ENCODE data around the gene DNAJC7.

DNAJC7 gene

DNA sequence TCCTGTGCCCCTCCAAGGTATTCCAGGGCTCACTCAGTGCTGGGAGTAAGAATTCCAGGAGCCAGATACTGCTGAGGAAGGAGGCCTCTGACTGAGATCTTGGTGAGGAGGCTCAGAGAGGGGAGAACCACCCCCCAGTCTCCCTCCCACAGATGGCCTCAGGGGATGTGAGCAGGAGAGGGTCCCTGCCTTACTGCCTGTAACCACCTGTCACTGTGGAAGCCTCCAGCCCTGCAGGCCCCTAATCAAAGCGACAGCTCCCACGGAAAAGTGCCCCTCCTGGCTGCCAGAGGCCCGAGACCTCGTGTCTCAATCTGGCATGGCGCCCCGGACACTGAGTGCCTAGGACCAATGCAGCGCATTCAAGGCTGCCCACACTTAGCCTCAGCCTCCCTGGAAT, 40.8 kb upstream of the DNAJC7 start:
- H3K4me3 ChIP-seq (replicated peaks; ENCODE audit: insufficient read depth, low read length), result no peak overlapping the region
- DNase-seq (ENCODE audit: low read depth in 1 of 2, low spot score in 1 of 2), result no peak
- TF ChIP-seq, protein P1, sequence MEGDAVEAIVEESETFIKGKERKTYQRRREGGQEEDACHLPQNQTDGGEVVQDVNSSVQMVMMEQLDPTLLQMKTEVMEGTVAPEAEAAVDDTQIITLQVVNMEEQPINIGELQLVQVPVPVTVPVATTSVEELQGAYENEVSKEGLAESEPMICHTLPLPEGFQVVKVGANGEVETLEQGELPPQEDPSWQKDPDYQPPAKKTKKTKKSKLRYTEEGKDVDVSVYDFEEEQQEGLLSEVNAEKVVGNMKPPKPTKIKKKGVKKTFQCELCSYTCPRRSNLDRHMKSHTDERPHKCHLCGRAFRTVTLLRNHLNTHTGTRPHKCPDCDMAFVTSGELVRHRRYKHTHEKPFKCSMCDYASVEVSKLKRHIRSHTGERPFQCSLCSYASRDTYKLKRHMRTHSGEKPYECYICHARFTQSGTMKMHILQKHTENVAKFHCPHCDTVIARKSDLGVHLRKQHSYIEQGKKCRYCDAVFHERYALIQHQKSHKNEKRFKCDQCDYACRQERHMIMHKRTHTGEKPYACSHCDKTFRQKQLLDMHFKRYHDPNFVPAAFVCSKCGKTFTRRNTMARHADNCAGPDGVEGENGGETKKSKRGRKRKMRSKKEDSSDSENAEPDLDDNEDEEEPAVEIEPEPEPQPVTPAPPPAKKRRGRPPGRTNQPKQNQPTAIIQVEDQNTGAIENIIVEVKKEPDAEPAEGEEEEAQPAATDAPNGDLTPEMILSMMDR (IDR thresholded peaks at IDR 0.05; ENCODE audit: insufficient read depth, low read length), result no peak
- TF ChIP-seq GABPA (IDR thresholded peaks at IDR 0.05; ENCODE audit: low read depth) (no peak), SPI1 (IDR thresholded peaks at IDR 0.05; ENCODE audit: borderline replicate concordance, low read depth) (no peak), POLR2AphosphoS5 (IDR thresholded peaks at IDR 0.05; ENCODE audit: low read depth) (no peak), REST (IDR thresholded peaks at IDR 0.05; ENCODE audit: insufficient replicate concordance, low read depth) (no peak)
- peaks cover 8% of the 10 kb centered on the region for H3K27me3 ChIP-seq (ENCODE audit: insufficient read depth, poor library complexity, severe bottlenecking)
- H3K27ac ChIP-seq (replicated peaks), result no peak overlapping the region

DNA sequence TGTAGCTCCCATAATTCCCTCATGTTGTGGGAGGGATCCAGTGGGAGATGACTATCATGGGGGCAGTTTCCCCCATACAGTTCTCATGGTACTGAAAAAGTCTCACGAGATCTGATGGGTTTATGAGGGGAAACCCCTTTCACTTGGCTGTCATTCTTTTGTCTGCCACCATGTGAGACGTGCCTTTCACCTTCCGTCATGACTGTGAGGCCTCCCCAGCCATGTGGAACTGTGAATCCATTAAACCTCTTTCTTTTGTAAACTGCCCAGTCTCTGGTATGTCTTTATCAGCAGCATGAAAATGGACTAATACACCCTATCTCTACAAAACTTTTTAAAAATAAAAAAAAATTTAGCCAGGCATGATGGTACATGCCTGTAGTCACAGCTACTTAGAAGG, 39.4 kb upstream of the DNAJC7 start:
- peaks cover 8% of the 10 kb centered on the region for H3K27me3 ChIP-seq (ENCODE audit: insufficient read depth, poor library complexity, severe bottlenecking)

DNA sequence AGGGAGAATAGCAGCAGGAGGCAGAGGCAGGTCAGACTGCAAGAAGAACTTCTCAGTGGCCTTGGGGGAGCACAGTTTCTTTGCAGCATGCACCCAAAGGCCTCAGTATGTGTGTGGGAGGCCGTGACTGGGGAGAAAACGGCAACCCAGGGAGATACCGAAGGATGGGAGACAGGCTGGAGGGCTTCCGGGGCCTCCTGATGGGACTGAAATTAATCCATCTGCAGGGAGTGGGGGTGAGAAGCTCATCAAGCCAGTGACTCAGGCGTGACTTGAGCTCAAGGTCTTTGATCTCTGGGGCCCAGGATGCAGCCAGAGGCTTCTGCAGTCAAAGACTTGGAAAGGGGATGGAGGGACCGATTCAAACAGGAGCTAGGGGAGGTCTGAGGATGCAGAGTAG, 38.3 kb upstream of the DNAJC7 start:
- Histone ChIP-seq H3K4me3 (replicated peaks; ENCODE audit: insufficient read depth, low read length) (no peak overlapping the region), H3K27ac (replicated peaks) (no peak overlapping the region), H3K27me3 (ENCODE audit: insufficient read depth, poor library complexity, severe bottlenecking) (peaks cover 12% of the 10 kb centered on the region)
- TF ChIP-seq SPI1 (IDR thresholded peaks at IDR 0.05; ENCODE audit: borderline replicate concordance, low read depth) (no peak), GABPA (IDR thresholded peaks at IDR 0.05; ENCODE audit: low read depth) (no peak), POLR2AphosphoS5 (IDR thresholded peaks at IDR 0.05; ENCODE audit: low read depth) (no peak), REST (IDR thresholded peaks at IDR 0.05; ENCODE audit: insufficient replicate concordance, low read depth) (no peak)
- TF ChIP-seq, protein P1 (IDR thresholded peaks at IDR 0.05; ENCODE audit: insufficient read depth, low read length), result no peak
- no peak for DNase-seq (ENCODE audit: low read depth in 1 of 2, low spot score in 1 of 2)

More for the DNA sequence above, 39.4 kb upstream of the DNAJC7 start:
- DNase-seq (ENCODE audit: low read depth in 1 of 2, low spot score in 1 of 2), result no peak
- no peak overlapping the region for H3K27ac ChIP-seq (replicated peaks)
- TF ChIP-seq REST (IDR thresholded peaks at IDR 0.05; ENCODE audit: insufficient replicate concordance, low read depth) (no peak), GABPA (IDR thresholded peaks at IDR 0.05; ENCODE audit: low read depth) (no peak), SPI1 (IDR thresholded peaks at IDR 0.05; ENCODE audit: borderline replicate concordance, low read depth) (no peak), POLR2AphosphoS5 (IDR thresholded peaks at IDR 0.05; ENCODE audit: low read depth) (no peak)
- TF ChIP-seq, protein P1 (IDR thresholded peaks at IDR 0.05; ENCODE audit: insufficient read depth, low read length), result no peak
- no peak overlapping the region for H3K4me3 ChIP-seq (replicated peaks; ENCODE audit: insufficient read depth, low read length)

Measured in HL-60 (cell line).